Cardiac muscle cell (in vitro differentiated cells and primary cell): Measurements from ENCODE around the gene KIF1A. TPM values are rescaled to one million over a fixed set of nuclear protein-coding genes. Genes with fewer than 3 reads are reported as not detected.
A peak's percentile ranks its signal among the peaks of the same experiment; 100 is the strongest.

Source experiments
- DNase-seq, 2 donors: peaks; one replicate each; pipeline versions ENCODE4 v3.0.0 to v3.0.0-alpha.2; 2010 to 2017; ENCODE audit warnings: low read depth in 1 of 2, low spot score in 1 of 2
- H3K27ac ChIP-seq: fragments of 200-600 bp; sonication (generic); 2 replicates; pipeline ENCODE4 v1.5.1; 2016
- H3K27me3 ChIP-seq: fragments of 200-600 bp; sonication (generic); 2 replicates; pipeline ENCODE4 v1.6.0; 2016; ENCODE audit warnings: control low read depth
- H3K36me3 ChIP-seq: fragments of 200-600 bp; sonication (generic); 2 replicates; pipeline ENCODE4 v1.5.1; 2016; ENCODE audit warnings: control low read depth
- H3K4me1 ChIP-seq: fragments of 200-600 bp; sonication (generic); 2 replicates; pipeline ENCODE4 v1.8.1; 2017; ENCODE audit warnings: low read depth, mild to moderate bottlenecking, mixed run types
- H3K4me3 ChIP-seq: fragments of 200-600 bp; sonication (generic); 2 replicates; pipeline ENCODE4 v1.5.1; 2016; ENCODE audit warnings: mild to moderate bottlenecking
- H3K9me3 ChIP-seq: fragments of 200-600 bp; sonication (generic); 2 replicates; pipeline ENCODE4 v1.5.1; 2017; ENCODE audit warnings: low read depth, mild to moderate bottlenecking, control low read depth
- polyA plus RNA-seq: library from polyadenylated mRNA; unstranded; fragments of >200 nt; fragmentation: Nextera tagmentation; extraction: Ambion mirVana; gene quantifications from 2 replicates; pipeline ENCODE4 v1.2.1, GENCODE V29; 2016
- total RNA-seq: library from RNA; depleted of rRNA; stranded (reverse); fragments of >200 nt; gene quantifications from 2 replicates; pipeline ENCODE4 v1.2.3, GENCODE V29; 2016
- TF ChIP-seq, protein P1 (sequence below): IDR thresholded peaks from 2 replicates; pipeline ENCODE4 v1.5.1; 2012; ENCODE audit warnings: low read depth, mild to moderate bottlenecking, low read length

KIF1A gene
- total and polyA plus RNA-seq, 2 experiments from 2014 or later, result 6.3 to 14.1 TPM

DNA sequence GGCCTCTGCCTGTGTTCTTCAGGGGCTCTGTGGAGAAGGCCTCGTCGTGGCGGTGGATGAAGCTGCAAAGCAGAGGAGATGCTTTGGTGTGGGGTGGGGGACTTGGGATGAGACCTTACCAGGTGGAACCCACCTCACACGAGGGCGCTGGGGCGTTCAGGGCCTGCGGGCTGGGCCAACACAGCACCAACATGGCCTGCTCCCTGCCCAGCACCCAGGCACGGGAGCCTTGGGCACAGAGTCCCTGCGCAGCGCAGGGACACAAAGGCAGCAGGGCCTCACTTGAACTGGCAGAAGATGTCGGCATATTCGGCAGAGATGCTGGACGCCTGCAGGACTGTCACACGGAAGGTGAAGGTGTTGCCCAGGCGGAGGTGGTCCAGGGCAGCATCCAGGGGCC, 74.6 kb downstream of the KIF1A start:
- Histone ChIP-seq H3K4me1 (peaks cover 12% of the 10 kb centered on the region), H3K27me3 (no peaks in the 10 kb centered on the region), H3K4me3 (no peak overlapping the region), H3K36me3 (no peaks in the 10 kb centered on the region), H3K27ac (no peak overlapping the region), H3K9me3 (no peaks in the 10 kb centered on the region)
- no peak for DNase-seq
- TF ChIP-seq, protein P1, sequence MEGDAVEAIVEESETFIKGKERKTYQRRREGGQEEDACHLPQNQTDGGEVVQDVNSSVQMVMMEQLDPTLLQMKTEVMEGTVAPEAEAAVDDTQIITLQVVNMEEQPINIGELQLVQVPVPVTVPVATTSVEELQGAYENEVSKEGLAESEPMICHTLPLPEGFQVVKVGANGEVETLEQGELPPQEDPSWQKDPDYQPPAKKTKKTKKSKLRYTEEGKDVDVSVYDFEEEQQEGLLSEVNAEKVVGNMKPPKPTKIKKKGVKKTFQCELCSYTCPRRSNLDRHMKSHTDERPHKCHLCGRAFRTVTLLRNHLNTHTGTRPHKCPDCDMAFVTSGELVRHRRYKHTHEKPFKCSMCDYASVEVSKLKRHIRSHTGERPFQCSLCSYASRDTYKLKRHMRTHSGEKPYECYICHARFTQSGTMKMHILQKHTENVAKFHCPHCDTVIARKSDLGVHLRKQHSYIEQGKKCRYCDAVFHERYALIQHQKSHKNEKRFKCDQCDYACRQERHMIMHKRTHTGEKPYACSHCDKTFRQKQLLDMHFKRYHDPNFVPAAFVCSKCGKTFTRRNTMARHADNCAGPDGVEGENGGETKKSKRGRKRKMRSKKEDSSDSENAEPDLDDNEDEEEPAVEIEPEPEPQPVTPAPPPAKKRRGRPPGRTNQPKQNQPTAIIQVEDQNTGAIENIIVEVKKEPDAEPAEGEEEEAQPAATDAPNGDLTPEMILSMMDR, result no peak

DNA sequence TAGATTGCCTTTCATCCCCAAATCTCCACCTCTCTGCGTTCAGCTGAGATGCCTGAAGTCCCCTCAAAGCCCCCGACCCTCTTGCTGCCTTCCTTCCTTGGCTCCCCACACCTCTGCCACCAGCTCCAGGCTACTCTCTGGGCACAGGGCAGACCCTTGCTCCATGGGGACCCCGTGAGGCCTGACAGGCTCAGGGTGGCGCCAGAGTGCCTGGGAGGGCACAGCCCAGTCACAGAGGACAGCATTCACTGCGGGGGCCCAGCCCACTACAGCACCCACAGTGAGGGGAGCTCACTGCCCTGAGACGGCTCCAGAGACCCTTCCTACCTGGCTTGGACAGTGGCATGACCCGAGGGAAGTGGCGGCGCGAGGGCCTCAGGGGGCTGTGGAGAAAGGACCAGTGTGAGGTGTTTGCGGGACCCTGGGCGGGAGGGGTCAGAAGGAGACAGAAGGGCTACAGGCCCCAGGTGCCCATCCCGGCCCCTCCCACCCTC, 77.4 kb downstream of the KIF1A start:
- Histone ChIP-seq H3K36me3 (no peaks in the 10 kb centered on the region), H3K27me3 (no peaks in the 10 kb centered on the region), H3K27ac (no peak overlapping the region), H3K4me3 (no peak overlapping the region), H3K9me3 (no peaks in the 10 kb centered on the region), H3K4me1 (peaks cover 3% of the 10 kb centered on the region)
- DNase-seq, result peak in 1 of 2 donors; percentile 30
- TF ChIP-seq, protein P1, result no peak

DNA sequence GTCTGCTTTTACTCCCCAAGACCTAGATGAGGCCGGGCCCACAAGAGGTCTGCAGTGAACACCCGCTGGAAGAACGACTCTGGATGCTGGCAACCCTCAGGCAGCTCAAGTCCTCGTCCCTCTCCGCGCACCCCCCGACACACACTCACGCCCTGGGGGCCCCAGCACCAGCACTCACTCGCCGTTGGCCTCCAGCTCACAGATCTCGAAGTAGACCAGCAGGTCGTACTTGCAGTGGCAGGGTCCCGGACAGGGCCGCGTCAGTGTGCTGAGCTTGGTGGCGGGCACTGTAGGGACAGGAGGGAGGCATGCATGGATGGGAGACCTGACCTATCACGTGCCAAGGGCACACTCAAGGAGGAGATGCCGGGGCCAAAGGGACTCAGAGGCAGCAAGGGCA, 78.9 kb downstream of the KIF1A start:
- no peak for DNase-seq
- Histone ChIP-seq H3K27ac (no peak overlapping the region), H3K27me3 (no peaks in the 10 kb centered on the region), H3K4me1 (peaks cover 14% of the 10 kb centered on the region), H3K9me3 (no peaks in the 10 kb centered on the region), H3K4me3 (no peak overlapping the region), H3K36me3 (no peaks in the 10 kb centered on the region)
- TF ChIP-seq, protein P1, result no peak

DNA sequence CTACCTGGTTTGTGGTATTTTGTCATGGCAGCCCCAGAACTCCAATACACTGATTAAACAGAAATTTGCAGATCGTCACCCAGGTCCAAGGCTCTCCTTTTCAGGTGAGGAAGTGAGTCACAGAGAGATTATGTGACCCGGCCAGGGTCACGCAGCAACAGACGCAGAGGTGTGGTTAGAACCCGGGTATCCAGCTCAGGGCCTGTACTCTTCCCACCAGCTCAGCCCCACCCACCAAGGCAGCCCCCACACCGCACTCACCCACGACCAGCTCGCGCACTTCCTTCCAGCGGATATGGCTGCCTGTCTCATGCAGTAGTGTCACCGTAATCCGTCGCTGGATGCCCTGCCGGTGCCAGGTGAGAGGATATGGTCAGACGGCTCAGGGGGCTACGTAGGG, 80.2 kb downstream of the KIF1A start:
- Histone ChIP-seq H3K4me3 (no peak overlapping the region), H3K36me3 (no peaks in the 10 kb centered on the region), H3K27me3 (no peaks in the 10 kb centered on the region), H3K9me3 (no peaks in the 10 kb centered on the region), H3K4me1 (peaks cover 14% of the 10 kb centered on the region), H3K27ac (no peak overlapping the region)
- DNase-seq, result no peak
- TF ChIP-seq, protein P1, result no peak

DNA sequence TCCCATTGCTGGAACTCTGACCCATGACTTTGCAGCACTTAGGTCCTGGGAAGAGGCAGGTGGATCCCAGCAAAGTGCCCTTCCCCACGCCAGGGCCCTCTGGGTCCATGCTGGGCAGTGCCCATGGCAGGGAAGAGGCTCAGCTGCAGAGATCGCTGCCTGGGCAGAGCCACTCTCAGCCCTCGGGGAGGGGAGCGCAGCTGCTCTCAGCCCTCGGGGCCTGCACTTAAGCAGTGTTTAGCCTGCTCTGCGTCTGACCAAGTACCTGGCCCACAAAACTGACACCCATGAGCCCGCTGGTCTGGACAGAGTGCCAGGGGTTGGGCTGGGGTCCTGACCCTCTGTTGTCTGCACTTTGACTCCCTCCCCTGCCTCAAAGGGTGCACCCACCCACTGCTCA, 82.1 kb downstream of the KIF1A start:
- H3K4me1 ChIP-seq, result peaks cover 14% of the 10 kb centered on the region
- TF ChIP-seq, protein P1, result no peak
- DNase-seq, result no peak
- no peaks in the 10 kb centered on the region for H3K9me3 ChIP-seq
- no peak overlapping the region for H3K4me3 ChIP-seq
- H3K36me3 ChIP-seq, result no peaks in the 10 kb centered on the region
- H3K27me3 ChIP-seq, result no peaks in the 10 kb centered on the region
- H3K27ac ChIP-seq, result peak overlapping the region; percentile 22

DNA sequence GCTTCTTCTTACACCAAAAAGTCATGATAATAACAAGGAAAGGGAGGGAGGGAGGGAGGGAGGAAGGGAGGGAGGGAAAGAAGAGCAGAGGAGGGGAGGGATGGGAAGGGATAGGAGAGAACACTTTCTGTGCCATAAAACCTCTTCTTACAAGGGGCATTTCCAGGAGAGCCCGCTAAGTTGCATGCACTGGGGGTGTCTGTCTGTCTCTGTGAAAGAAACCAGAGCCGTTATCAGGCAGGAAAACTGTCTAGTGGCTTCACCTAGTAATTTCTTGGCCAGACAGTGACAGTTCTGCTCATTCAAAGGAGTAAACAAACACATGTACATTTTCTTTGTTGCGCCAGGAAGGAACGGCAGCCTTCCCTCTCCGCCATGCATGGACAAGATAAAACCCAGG, 82.5 kb downstream of the KIF1A start:
- Histone ChIP-seq H3K36me3 (no peaks in the 10 kb centered on the region), H3K4me3 (no peak overlapping the region)

More for the DNA sequence above, 82.5 kb downstream of the KIF1A start:
- H3K9me3 ChIP-seq, result no peaks in the 10 kb centered on the region
- H3K4me1 ChIP-seq, result peaks cover 14% of the 10 kb centered on the region
- no peaks in the 10 kb centered on the region for H3K27me3 ChIP-seq
- H3K27ac ChIP-seq, result peak overlapping the region; percentile 22
- TF ChIP-seq, protein P1, result no peak
- DNase-seq, result peak in 1 of 2 donors; percentile 33
